ENCODE data around the gene DHX35.

Gene DHX35

DNA sequence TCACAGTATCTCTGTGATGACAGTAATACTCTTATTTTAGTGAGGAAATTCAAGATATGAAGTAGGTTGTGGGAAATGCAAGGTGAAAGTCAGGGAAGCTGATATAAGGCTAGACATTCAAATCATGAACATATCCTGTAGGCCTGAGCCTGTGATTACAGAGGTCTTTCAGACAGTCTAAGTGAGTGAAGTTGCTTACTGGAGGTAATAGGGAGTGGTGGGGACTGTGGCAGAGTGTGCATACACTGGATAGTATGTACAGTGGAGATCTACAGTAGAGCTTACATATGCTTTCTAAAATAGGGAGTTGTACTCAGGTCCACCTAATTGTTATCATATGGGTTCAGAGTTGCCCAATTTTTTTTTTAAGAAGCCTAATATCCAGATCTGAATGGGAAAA lies 3.1 kb downstream of the DHX35 start:
- CTCF ChIA-PET = no interaction called here
- DNase-seq (ENCODE audit: extremely low spot score) = no peak
- POLR2A ChIA-PET = no interaction called here
- TF ChIP-seq CTBP1 (IDR thresholded peaks at IDR 0.05; ENCODE audit: borderline replicate concordance) = no peak

DNA sequence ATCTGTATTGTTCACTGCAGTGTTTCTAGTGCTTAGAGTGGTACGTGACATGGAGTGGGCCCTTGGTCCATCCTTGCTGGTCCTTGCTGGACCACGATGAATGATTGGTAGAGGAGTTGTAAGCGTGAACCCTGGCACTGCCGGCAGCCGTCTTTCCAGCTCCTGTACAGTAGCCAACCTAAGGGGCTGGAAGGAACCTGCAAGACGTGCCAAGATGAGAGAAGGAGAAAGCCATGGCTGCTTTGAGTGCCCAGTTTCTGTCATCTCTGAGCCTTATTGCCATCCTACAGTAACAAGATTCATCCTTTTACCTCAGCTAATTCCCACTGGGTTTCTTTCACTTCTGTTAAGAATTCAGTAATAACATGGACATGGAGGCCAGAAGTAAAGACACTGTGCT lies 5.9 kb downstream of the DHX35 start:
- POLR2A ChIA-PET = no interaction called here
- TF ChIP-seq FOXK2 (IDR thresholded peaks at IDR 0.05) (no peak), ZNF384 (IDR thresholded peaks at IDR 0.05) (no peak), FOXM1 (IDR thresholded peaks at IDR 0.05; ENCODE audit: borderline replicate concordance) (no peak), BHLHE40 (IDR thresholded peaks at IDR 0.05; ENCODE audit: borderline replicate concordance) (no peak), HDGF (IDR thresholded peaks at IDR 0.05; ENCODE audit: borderline replicate concordance) (no peak), SP1 (IDR thresholded peaks at IDR 0.05) (no peak), FOXA1 (IDR thresholded peaks at IDR 0.05) (no peak), CTBP1 (IDR thresholded peaks at IDR 0.05; ENCODE audit: borderline replicate concordance) (no peak), TARDBP (IDR thresholded peaks at IDR 0.05) (no peak)
- DNase-seq (ENCODE audit: extremely low spot score) = no peak
- CTCF ChIA-PET = no interaction called here

DNA sequence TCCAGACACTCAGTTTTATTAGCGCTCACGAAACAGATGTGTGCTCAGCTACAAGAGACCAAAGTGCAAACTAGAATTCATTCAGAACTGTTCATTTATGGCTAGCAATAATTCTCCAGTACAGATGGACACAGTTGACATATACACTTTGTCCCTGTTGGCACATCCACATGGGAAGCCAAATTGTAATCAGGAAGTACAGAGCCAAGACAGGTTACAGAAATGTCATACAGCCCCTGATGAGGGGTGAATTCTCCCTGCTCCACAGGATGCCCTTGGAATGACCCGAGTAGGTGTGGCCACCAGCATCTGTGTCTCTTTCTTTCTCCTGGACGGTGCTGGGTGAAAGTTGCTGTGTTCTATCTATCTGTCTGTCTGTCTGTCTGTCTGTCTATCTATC lies 7.6 kb downstream of the DHX35 start:
- TF ChIP-seq CTBP1 (IDR thresholded peaks at IDR 0.05; ENCODE audit: borderline replicate concordance) (no peak), ZNF384 (IDR thresholded peaks at IDR 0.05) (no peak), FOXK2 (IDR thresholded peaks at IDR 0.05) (no peak), LEF1 (IDR thresholded peaks at IDR 0.05; ENCODE audit: borderline replicate concordance) (no peak), HDGF (IDR thresholded peaks at IDR 0.05; ENCODE audit: borderline replicate concordance) (no peak), SP1 (IDR thresholded peaks at IDR 0.05) (no peak), ARNT (IDR thresholded peaks at IDR 0.05) (no peak), FOXA1 (IDR thresholded peaks at IDR 0.05) (no peak), FOXM1 (IDR thresholded peaks at IDR 0.05; ENCODE audit: borderline replicate concordance) (no peak), TARDBP (IDR thresholded peaks at IDR 0.05) (no peak), NFRKB (IDR thresholded peaks at IDR 0.05) (no peak), ELF4 (IDR thresholded peaks at IDR 0.05) (no peak), BHLHE40 (IDR thresholded peaks at IDR 0.05; ENCODE audit: borderline replicate concordance) (no peak), SUZ12 (IDR thresholded peaks at IDR 0.05) (no peak), L3MBTL2 (conservative IDR thresholded peaks at IDR 0.05) (no peak)
- TF ChIP-seq, protein P1, sequence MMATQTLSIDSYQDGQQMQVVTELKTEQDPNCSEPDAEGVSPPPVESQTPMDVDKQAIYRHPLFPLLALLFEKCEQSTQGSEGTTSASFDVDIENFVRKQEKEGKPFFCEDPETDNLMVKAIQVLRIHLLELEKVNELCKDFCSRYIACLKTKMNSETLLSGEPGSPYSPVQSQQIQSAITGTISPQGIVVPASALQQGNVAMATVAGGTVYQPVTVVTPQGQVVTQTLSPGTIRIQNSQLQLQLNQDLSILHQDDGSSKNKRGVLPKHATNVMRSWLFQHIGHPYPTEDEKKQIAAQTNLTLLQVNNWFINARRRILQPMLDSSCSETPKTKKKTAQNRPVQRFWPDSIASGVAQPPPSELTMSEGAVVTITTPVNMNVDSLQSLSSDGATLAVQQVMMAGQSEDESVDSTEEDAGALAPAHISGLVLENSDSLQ (IDR thresholded peaks at IDR 0.05) = no peak
- ChIA-PET CTCF (interaction anchor here (0.5 kb wide), 1 partner anchor 449 kb away, joined by 3 read pairs; no protein-coding TSS in a partner anchor), POLR2A (no interaction called here)
- no peak for DNase-seq (ENCODE audit: extremely low spot score)

DNA sequence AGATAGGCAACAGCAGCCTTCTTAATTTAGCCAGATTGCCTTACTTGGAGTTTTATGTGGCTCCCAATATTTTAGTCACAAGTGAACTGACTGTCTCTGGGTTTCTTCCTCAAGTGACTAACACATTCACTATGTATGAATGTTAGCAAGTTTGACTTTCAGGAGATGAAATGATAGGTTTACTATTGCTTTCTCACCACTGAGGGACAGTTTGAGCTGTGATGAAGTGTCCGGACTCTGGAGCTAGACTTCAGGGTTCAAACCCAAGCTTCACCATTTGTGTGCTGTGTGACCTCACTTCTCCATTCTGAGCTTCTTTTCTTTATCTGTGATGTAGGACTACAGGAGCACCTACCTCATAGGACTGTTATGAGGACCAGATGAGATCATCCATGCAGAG lies 8.2 kb downstream of the DHX35 start:
- DNase-seq (ENCODE audit: extremely low spot score) = no peak
- POLR2A ChIA-PET = no interaction called here

DNA sequence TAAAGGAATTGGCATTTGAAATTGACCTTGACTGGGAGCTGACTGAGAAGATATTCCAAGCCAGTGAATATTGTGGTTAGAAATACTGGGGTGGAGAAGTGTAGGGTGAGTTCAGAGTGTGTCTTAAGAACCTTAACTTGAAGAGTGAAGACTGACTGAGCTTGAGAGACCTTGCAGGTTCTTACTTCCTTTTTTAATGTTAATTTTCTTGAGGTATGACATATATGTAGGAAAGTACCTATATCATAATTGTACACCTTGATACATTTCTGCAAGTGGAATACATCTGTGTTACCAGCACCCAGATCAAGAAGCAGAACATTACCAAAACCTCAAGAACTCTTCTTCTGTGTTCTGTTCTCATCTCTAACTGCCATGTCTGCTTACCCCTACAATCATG lies 11.0 kb downstream of the DHX35 start:
- TF ChIP-seq FOXM1 (IDR thresholded peaks at IDR 0.05; ENCODE audit: borderline replicate concordance) (no peak), LEF1 (IDR thresholded peaks at IDR 0.05; ENCODE audit: borderline replicate concordance) (no peak), ZNF384 (IDR thresholded peaks at IDR 0.05) (no peak), NFRKB (IDR thresholded peaks at IDR 0.05) (no peak), SP1 (IDR thresholded peaks at IDR 0.05) (no peak), TARDBP (IDR thresholded peaks at IDR 0.05) (no peak), BHLHE40 (IDR thresholded peaks at IDR 0.05; ENCODE audit: borderline replicate concordance) (no peak), HDGF (IDR thresholded peaks at IDR 0.05; ENCODE audit: borderline replicate concordance) (no peak), L3MBTL2 (conservative IDR thresholded peaks at IDR 0.05) (no peak), SUZ12 (IDR thresholded peaks at IDR 0.05) (no peak), FOXK2 (IDR thresholded peaks at IDR 0.05) (no peak), FOXA1 (IDR thresholded peaks at IDR 0.05) (no peak), ARNT (IDR thresholded peaks at IDR 0.05) (no peak), ELF4 (IDR thresholded peaks at IDR 0.05) (no peak), CTBP1 (IDR thresholded peaks at IDR 0.05; ENCODE audit: borderline replicate concordance) (no peak)
- TF ChIP-seq, protein P1 (IDR thresholded peaks at IDR 0.05) = no peak
- DNase-seq (ENCODE audit: extremely low spot score) = no peak
- CTCF ChIA-PET = no interaction called here
- POLR2A ChIA-PET = interaction anchor here (2.3 kb wide), 1 partner anchor 11 kb away, joined by 10 read pairs; the partner anchor contains the start of gene DHX35

More for the DNA sequence above, 8.2 kb downstream of the DHX35 start:
- TF ChIP-seq HDGF (IDR thresholded peaks at IDR 0.05; ENCODE audit: borderline replicate concordance) (no peak), SUZ12 (IDR thresholded peaks at IDR 0.05) (no peak), TARDBP (IDR thresholded peaks at IDR 0.05) (no peak), FOXA1 (IDR thresholded peaks at IDR 0.05) (no peak), L3MBTL2 (conservative IDR thresholded peaks at IDR 0.05) (no peak), CTBP1 (IDR thresholded peaks at IDR 0.05; ENCODE audit: borderline replicate concordance) (no peak), ELF4 (IDR thresholded peaks at IDR 0.05) (no peak), ZNF384 (IDR thresholded peaks at IDR 0.05) (no peak), NFRKB (IDR thresholded peaks at IDR 0.05) (no peak), BHLHE40 (IDR thresholded peaks at IDR 0.05; ENCODE audit: borderline replicate concordance) (no peak), FOXM1 (IDR thresholded peaks at IDR 0.05; ENCODE audit: borderline replicate concordance) (no peak), ARNT (IDR thresholded peaks at IDR 0.05) (no peak), LEF1 (IDR thresholded peaks at IDR 0.05; ENCODE audit: borderline replicate concordance) (no peak), SP1 (IDR thresholded peaks at IDR 0.05) (no peak), FOXK2 (IDR thresholded peaks at IDR 0.05) (no peak)
- TF ChIP-seq, protein P1 (IDR thresholded peaks at IDR 0.05) = no peak
- CTCF ChIA-PET = interaction anchor here (0.5 kb wide), 1 partner anchor 450 kb away, joined by 3 read pairs; no protein-coding TSS in a partner anchor

DNA sequence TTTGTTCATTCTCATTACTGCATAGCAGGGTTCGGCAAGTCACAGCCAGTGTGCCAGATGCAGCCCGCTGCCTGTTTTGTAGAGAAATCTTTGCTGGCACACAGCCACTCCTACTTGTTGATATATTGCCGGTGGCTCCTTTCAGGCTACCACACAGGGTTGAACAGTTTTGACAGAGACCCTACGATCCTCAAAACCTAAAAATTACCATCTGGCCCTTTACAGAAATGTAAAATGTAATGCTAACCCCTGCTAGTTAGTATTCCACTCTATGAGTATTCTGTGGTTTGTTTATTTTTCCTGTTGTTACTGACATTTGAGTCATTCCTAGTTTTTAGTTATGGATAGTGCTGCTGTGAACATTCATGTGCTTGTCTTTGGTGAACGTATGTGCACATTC lies 11.5 kb downstream of the DHX35 start:
- no peak for TF ChIP-seq NFRKB (IDR thresholded peaks at IDR 0.05)
- no peak for TF ChIP-seq CTBP1 (IDR thresholded peaks at IDR 0.05; ENCODE audit: borderline replicate concordance)
- no peak for TF ChIP-seq SP1 (IDR thresholded peaks at IDR 0.05)
- TF ChIP-seq, protein P1 (IDR thresholded peaks at IDR 0.05) = no peak
- TF ChIP-seq HDGF (IDR thresholded peaks at IDR 0.05; ENCODE audit: borderline replicate concordance) = no peak
- no peak for TF ChIP-seq L3MBTL2 (conservative IDR thresholded peaks at IDR 0.05)
- TF ChIP-seq BHLHE40 (IDR thresholded peaks at IDR 0.05; ENCODE audit: borderline replicate concordance) = no peak
- TF ChIP-seq FOXK2 (IDR thresholded peaks at IDR 0.05) = no peak
- TF ChIP-seq TARDBP (IDR thresholded peaks at IDR 0.05) = no peak
- no peak for TF ChIP-seq ZNF384 (IDR thresholded peaks at IDR 0.05)
- TF ChIP-seq ARNT (IDR thresholded peaks at IDR 0.05) = no peak
- TF ChIP-seq FOXM1 (IDR thresholded peaks at IDR 0.05; ENCODE audit: borderline replicate concordance) = no peak
- CTCF ChIA-PET = no interaction called here
- POLR2A ChIA-PET = interaction anchor here (2.3 kb wide), 1 partner anchor 12 kb away, joined by 10 read pairs; the partner anchor contains the start of gene DHX35
- no peak for DNase-seq (ENCODE audit: extremely low spot score)
